ENCODE data around the gene THAP2. TPM values are rescaled to one million over a fixed set of nuclear protein-coding genes. Genes with fewer than 3 reads are reported as not detected.

The THAP2 gene
- 10 to 100 TPM; 17.2 to 34.2 (median 31.1) TPM for total RNA-seq
- 19.1 TPM for total RNA-seq (2013)

- ATAC-seq = peak; percentile 72 to 89 (median 77)
These were observed at the start of gene THAP2, which contains the start of gene ZFC3H1 for GRCh38 chr12:71663561-71664410. THAP2 (plus strand) TSS chr12:71664301; CDS start chr12:71664510, 209 bp downstream. ZFC3H1 (minus strand) TSS chr12:71663848; CDS start chr12:71663610, 238 bp downstream.

GRCh38 chr12:71621938-71622337 is 42.2 kb upstream of the THAP2 start:
- no peak overlapping the region for H3K4me3 ChIP-seq (ENCODE audit: low read length)

More at GRCh38 chr12:71663561-71664410, at the start of gene THAP2, which contains the start of gene ZFC3H1:
- under 1% methylated on average over 54 of the region's 57 CpGs for WGBS (ENCODE audit: insufficient coverage)
- H3K9me3 ChIP-seq (ENCODE audit: control insufficient read depth, insufficient read depth, low read length) = no peaks in the 10 kb centered on the region
- H3K4me3 Mint-ChIP-seq = peak within 1 kb of the TSS; percentile 100
- H3K27me3 ChIP-seq (ENCODE audit: control insufficient read depth, insufficient read depth, low read length) = no peaks in the 10 kb centered on the region
- H3K36me3 ChIP-seq (ENCODE audit: control insufficient read depth, insufficient read depth, low read length) = peaks cover 15% of the 10 kb centered on the region
- peaks cover 14% of the 10 kb centered on the region for H3K36me3 Mint-ChIP-seq
- TF ChIP-seq CTCF (IDR thresholded peaks at IDR 0.05) = no peak
- DNase-seq = peak; percentile 86 to 98
- peak within 1 kb of the TSS; percentile 100 for H3K27ac Mint-ChIP-seq
- H3K4me1 ChIP-seq (ENCODE audit: control insufficient read depth, insufficient read depth, low read length) = peaks cover 10% of the 10 kb centered on the region
- peak within 1 kb of the TSS; percentile 92 for H3K4me3 ChIP-seq (ENCODE audit: low read length)
- H3K4me1 Mint-ChIP-seq = peaks cover 52 to 55% of the 10 kb centered on the region in 2 donors
- intact Hi-C loops (cut with micrococcal nuclease) = loop anchor here (1.0 to 10.0 kb wide), 4 partner anchors 23 to 1421 kb away; partner anchors contain the start of genes CNOT2, RAB21, TBC1D15 and TMEM19
- no peaks in the 10 kb centered on the region for H3K9me3 Mint-ChIP-seq
- H3K27me3 Mint-ChIP-seq (ENCODE audit: low read depth in 2 of 2) = peaks cover 0 to 2% of the 10 kb centered on the region in 2 donors
- H3K27ac ChIP-seq (ENCODE audit: low read length) = peak within 1 kb of the TSS; percentile 98

GRCh38 chr12:71625476-71625875 is 38.6 kb upstream of the THAP2 start:
- H3K27ac ChIP-seq (ENCODE audit: low read length) = no peak overlapping the region
- Mint-ChIP-seq H3K4me3 (no peak overlapping the region), H3K27ac (peak overlapping the region; percentile 62 to 68), H3K27me3 (ENCODE audit: low read depth in 2 of 2) (no peaks in the 10 kb centered on the region), H3K4me1 (peaks cover 18 to 21% of the 10 kb centered on the region in 2 donors), H3K36me3 (peaks cover 29% of the 10 kb centered on the region), H3K9me3 (no peaks in the 10 kb centered on the region)
- 100% methylated on average over 1 of the region's 2 CpGs for WGBS (ENCODE audit: insufficient coverage)
- H3K36me3 ChIP-seq (ENCODE audit: control insufficient read depth, insufficient read depth, low read length) = peaks cover 93% of the 10 kb centered on the region
- ATAC-seq = no peak
- no peak overlapping the region for H3K4me3 ChIP-seq (ENCODE audit: low read length)
- no peaks in the 10 kb centered on the region for H3K27me3 ChIP-seq (ENCODE audit: control insufficient read depth, insufficient read depth, low read length)
- no peaks in the 10 kb centered on the region for H3K9me3 ChIP-seq (ENCODE audit: control insufficient read depth, insufficient read depth, low read length)
- no peaks in the 10 kb centered on the region for H3K4me1 ChIP-seq (ENCODE audit: control insufficient read depth, insufficient read depth, low read length)
- no peak for DNase-seq
- intact Hi-C loops (cut with micrococcal nuclease) = no loop called here
- TF ChIP-seq CTCF (IDR thresholded peaks at IDR 0.05) = no peak

More at GRCh38 chr12:71621938-71622337, 42.2 kb upstream of the THAP2 start:
- Mint-ChIP-seq H3K36me3 (peaks cover 45% of the 10 kb centered on the region), H3K27me3 (ENCODE audit: low read depth in 2 of 2) (no peaks in the 10 kb centered on the region), H3K27ac (peak overlapping the region in 1 of 2 donors; percentile 39), H3K4me3 (no peak overlapping the region), H3K9me3 (no peaks in the 10 kb centered on the region), H3K4me1 (peaks cover 18 to 21% of the 10 kb centered on the region in 2 donors)
- no peaks in the 10 kb centered on the region for H3K27me3 ChIP-seq (ENCODE audit: control insufficient read depth, insufficient read depth, low read length)
- no peak for TF ChIP-seq CTCF (IDR thresholded peaks at IDR 0.05)
- no peak for DNase-seq
- H3K27ac ChIP-seq (ENCODE audit: low read length) = no peak overlapping the region
- no peaks in the 10 kb centered on the region for H3K4me1 ChIP-seq (ENCODE audit: control insufficient read depth, insufficient read depth, low read length)
- intact Hi-C loops (cut with micrococcal nuclease) = no loop called here
- WGBS (ENCODE audit: insufficient coverage) = 100% methylated on average over 1 of the region's 1 CpG
- no peaks in the 10 kb centered on the region for H3K9me3 ChIP-seq (ENCODE audit: control insufficient read depth, insufficient read depth, low read length)
- ATAC-seq = no peak
- peaks cover 91% of the 10 kb centered on the region for H3K36me3 ChIP-seq (ENCODE audit: control insufficient read depth, insufficient read depth, low read length)

Measured in natural killer cell (primary cell).